ENCODE measurements around the gene IP6K2. TPM values are rescaled to one million over a fixed set of nuclear protein-coding genes. Genes with fewer than 3 reads are reported as not detected.
"Not testable (repeated sequence)": the region's sequence is repeated elsewhere in the genome, so short reads cannot be mapped to it uniquely, and the experiment has no call there.

Gene IP6K2
- total RNA-seq, 1 donor from 2014 or later: 97.0 TPM

DNA sequence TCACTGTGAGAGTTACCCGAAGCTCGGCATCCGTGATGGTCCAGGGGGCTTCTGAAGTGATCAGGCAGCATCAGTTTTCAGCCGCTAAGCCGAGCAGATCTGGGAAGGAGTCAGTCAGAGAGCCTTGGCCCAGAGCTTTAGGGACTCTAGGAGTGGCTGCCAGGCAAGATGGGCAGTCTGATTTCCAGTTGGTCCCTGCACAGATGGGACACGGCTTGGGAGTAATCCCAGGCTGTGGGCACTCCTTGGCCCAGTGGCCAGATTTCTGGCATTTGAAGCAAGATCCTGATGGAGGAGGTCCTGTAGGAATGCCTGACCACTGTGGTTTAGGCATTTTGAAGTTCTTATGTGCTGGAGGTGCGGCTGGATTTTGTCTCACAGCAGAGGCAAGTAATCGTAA is 10.5 kb upstream of the IP6K2 start:
- no peak for DNase-seq (ENCODE audit: low spot score)

DNA sequence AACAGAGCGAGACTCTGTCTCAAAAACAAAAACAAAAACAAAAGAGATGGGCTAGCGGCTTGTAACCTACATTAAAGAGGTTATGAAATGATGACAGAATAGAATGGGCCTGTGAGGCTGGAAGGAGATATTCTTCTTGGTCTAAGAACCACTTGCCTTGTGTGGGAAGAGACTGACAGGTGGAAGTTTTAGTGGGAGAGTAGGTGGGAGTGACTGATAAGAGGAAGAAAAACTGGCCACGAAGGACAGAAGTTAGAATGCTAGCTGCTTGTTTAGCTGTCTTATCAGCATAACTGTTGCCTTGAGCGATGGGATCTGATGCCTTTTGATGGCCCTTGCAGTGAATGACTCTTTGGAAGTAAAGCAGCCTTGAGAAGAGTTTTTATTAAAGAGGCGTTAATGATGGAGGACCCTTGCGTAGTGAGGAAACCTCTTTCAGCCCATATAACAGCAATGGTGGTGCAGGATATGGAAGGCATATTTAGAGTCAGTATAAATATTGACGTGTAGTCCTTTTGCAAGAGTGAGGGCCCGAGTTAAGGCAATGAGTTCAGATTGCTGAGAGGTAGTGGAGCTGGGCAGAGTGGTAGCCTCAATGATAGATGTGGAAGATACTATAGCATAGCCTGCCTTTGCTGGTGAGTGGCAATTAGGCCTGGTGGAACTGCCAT is 8.3 kb upstream of the IP6K2 start:
- not testable (repeated sequence) for DNase-seq (ENCODE audit: low spot score)

DNA sequence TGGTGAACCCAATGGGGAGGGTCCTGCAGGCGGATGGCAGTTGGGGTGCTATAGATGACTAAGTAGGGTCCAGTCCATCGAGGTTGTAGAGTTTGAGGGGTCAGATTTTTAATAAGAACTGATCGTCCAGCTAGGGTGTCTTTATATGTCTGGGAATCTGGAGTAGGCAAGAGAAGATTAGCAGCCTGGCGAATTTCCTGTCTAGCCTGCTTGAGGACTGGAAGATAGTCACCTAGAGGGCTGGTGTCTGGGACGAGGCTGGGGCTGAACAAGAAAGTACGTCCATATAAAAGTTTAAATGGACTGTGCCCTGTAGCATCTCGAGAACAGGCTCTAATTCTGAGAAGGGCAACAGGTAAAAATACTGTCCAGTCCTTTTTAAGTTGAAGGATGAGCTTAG is 6.7 kb upstream of the IP6K2 start:
- DNase-seq (ENCODE audit: low spot score): no peak

DNA sequence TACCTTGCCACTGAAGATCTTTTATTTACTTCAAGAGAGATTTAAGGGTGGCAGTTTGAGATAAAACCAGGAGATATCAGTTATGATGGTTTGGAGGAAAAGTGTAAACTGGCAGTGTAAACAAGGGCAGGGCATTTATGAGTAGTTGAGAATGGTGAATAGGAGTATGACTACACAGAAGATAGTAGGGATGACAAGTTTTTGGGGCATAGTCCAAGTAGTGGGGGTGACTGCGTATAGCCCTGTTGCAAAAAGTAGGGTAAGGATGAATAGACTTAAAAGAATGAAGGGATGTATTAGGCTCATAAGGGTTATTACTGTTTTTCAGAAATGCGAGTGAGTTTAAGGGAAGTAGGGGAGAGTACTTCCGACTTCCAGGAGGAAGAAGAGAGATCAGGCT is 6.3 kb upstream of the IP6K2 start:
- not testable (repeated sequence) for DNase-seq (ENCODE audit: low spot score)

GRCh38 chr3:48716508-48716981 is 476 bp downstream of the IP6K2 start:
- DNase-seq (ENCODE audit: low spot score): no peak

DNA sequence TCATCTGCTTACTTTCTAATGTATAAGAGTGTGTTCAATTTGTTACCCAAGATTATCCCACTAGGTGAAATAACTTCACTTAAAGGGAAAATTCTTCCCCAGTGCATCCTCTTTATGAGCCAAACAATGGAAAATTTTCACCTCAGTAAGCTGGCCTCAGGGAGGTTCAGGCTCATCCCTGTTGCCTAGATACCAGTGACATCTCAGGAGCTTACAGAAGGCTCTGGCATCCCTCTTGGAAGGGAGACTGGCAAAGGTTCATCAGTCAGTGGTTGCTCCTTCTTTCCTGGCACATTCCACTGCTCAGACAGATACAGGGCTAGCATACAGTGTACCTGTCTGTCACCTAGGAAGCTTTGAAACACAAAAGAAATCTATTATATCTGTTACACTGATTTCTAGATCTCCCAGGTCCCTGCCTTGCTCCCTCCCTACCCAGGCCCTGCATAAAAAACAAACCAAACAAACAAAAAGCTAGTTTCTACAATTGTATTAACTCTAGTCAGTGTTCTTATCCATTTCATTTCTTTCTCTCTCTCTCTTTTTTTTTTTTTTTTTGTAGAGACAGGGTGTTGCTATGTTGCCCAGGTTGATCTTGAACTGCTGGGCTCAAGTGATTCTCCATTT is 1.7 kb downstream of the IP6K2 start:
- DNase-seq (ENCODE audit: low spot score): no peak

DNA sequence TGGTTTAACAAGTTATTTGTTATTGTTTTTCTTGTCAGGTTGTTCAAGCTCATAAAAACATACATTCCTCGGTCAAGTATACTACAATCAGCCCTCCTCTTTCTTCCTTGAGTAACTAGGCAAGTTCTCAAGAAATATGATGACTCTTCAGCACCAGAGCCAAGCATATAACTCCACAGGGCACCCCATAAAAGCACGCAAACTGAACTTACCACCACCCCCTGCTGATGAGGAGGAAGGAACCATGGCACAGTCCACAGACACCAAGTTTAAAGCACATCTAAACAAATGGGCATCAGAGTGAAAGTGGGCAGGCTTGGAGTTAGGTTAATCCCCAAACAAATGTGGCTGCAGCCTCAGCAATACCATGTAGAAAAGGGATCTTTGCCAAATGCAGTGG is 5.3 kb downstream of the IP6K2 start:
- DNase-seq (ENCODE audit: low spot score): no peak

DNA sequence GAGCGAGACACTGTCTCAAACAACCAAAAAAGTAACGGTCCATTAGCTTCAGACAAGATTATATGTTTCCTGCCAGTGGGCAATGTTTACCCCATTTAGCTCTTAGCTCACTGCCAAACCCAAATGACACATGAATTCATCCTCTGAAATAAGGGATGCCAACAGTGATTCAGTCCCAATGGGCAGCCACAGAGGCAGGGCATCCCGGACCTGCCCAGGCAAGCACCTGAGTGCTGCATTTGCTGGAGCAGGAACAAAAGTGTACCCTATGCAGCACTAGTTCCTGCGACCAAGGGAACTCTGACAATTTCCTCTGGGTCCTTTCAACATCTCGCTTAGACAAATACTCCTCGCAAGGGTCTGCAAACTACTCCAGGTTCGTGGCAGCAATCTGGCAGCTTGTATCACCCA is 8.0 kb downstream of the IP6K2 start:
- no peak for DNase-seq (ENCODE audit: low spot score)

GRCh38 chr3:48708481-48708889 is 8.5 kb downstream of the IP6K2 start:
- DNase-seq (ENCODE audit: low spot score): no peak

DNA sequence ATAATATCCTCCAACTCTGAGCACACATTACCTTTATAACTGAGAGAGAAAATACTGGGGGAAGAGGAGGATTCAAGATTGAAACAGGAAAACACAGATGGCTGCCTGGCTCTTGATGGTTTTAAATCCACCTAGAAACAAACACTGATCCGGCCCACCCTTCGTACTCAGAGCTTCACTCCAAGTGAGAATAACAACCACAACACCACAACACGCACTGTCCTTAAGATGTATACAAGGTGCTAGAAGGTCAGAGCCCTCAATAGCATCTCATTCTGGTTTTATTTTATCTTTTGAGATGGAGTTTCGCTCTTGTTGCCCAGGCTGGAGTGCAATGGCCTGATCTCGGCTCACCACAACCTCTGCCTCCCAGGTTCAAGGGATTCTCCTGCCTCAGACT is 9.9 kb downstream of the IP6K2 start:
- DNase-seq (ENCODE audit: low spot score): no peak

GRCh38 chr3:48702320-48702920 is 14.6 kb downstream of the IP6K2 start:
- no peak for DNase-seq (ENCODE audit: low spot score)

DNA sequence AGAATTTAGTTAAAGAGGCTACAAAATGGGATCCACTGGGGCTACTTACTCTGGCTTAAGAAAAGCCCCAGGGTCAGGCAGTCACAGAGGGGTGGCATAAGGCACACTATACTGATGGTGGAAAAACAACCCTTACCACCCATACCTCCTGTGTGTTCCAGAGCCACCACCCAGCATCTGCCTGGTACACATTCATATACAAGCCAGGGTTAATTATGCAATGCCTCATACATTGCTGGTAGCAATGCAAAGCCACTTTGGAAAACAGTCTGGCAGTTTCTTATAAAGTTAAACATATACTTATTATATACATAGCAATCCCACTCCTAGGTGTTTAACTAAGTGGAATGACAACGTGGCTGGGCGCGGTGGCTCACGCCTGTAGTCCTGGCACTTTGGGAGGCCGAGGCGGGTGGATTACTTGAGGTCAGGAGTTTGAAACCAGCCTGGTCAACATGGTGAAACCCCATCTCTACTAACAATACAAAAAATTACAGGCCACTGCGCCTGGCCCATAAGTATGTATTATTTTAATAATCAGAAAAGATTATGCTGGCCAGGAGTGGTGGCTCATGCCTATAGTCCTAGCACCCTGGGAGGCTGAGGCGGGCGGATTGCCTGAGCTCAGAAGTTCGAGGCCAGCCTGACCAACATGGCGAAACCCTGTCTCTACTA is 16.2 kb downstream of the IP6K2 start:
- DNase-seq (ENCODE audit: low spot score): no peak

- DNase-seq (ENCODE audit: low spot score): no peak
These were observed 18.1 kb downstream of the IP6K2 start for GRCh38 chr3:48698891-48699290.

DNA sequence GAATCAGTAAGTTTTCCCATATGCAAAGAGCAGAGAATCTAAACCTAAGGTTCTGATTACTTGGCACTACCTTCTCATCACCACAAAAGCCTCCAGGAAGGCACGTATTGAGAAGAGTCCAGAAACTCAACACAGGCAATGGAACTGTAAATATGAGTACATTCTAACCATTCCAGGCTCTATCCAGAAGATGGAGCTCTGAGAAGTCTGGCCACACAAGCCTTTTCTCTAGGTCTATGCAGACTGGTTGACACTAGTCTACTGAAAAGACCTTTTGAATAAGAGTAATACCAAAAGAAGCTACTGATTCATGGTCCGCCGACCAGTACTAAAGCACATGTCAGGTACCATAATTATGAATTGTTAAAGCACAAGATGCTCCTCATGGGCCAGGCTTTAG is 19.1 kb downstream of the IP6K2 start:
- no peak for DNase-seq (ENCODE audit: low spot score)

DNA sequence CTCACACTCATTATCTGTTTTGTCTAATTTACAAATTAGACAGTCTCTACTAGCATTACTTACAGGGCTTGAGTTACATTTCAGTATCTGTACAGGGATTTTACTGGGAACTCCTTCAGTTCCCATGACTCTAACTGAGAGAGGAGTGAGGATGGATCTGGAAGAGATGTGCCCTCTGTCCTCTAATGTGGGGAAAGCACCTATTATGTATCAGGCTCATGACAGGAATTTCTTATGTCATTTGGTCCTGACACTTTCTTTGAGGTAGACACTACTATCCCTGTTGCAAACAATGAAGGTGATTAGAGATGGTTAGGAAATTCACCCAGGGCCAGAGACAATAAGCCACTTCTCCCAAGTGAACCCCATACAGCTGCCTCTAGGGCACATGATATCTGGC is 20.4 kb downstream of the IP6K2 start:
- no peak for DNase-seq (ENCODE audit: low spot score)

DNA sequence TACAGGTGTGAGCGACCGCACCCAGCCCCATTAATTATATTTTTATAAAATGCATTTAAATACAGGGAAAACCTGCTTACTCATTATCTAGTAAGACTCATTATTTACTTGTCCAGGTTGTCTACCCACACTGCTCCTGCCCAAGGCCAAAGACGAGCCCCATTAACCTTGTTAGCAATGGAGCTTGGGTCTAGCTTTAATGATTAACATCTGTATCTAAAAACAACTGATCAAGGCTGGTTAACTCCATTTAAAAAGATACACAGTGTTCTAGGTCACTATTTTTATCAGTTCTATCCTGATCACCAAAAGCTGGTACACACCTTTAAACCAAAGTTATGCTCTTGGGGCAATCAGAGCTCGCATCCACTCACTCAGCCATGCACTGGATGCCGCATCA is 20.9 kb downstream of the IP6K2 start:
- DNase-seq (ENCODE audit: low spot score): no peak

GRCh38 chr3:48695393-48695753 is 21.6 kb downstream of the IP6K2 start:
- DNase-seq (ENCODE audit: low spot score): no peak

DNA sequence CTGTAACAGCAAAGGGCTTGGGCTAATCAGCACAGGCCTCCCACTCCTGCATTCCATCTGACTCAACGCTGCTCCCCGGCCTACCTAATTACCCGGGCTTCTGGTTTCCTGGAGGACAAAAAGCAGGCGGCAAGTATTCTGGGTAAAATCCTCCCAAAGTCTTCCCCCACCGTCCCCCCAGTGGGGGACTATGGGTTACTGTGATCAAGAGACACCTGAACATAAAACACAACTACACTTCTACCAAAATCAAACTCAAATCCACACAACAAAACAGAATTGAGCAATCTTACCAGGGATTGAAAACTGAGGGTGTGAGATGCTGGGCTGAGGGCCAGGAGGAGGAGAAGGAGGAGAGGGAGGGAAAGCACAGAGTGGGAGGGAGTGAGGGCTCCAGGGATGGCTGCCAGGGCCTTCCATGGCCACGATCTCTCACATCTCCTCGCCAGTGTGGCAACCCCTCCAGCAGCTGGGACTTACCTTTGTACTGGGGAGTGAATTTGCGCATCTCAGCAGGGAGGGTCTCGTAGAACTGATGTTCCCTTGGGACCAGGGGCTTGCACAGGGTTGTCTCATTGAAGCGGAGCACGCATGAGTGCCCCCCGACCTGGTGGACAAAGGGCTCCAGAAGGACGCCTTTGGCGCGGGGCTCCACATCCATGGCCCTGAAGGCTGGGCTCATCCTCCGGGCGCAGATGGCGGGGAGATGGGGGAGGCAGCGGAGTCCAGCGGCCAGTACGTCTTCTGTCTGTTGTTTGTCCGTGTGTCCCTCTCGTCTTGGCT is 22.2 kb downstream of the IP6K2 start:
- peak; percentile 73 for DNase-seq (ENCODE audit: low spot score)

- no peak for DNase-seq (ENCODE audit: low spot score)
These were observed 23.2 kb downstream of the IP6K2 start for GRCh38 chr3:48693826-48694225.

- no peak for DNase-seq (ENCODE audit: low spot score)
These were observed 24.5 kb downstream of the IP6K2 start for GRCh38 chr3:48692551-48692950.

- DNase-seq (ENCODE audit: low spot score): no peak
These were observed 26.1 kb downstream of the IP6K2 start for GRCh38 chr3:48690846-48691458.

DNA sequence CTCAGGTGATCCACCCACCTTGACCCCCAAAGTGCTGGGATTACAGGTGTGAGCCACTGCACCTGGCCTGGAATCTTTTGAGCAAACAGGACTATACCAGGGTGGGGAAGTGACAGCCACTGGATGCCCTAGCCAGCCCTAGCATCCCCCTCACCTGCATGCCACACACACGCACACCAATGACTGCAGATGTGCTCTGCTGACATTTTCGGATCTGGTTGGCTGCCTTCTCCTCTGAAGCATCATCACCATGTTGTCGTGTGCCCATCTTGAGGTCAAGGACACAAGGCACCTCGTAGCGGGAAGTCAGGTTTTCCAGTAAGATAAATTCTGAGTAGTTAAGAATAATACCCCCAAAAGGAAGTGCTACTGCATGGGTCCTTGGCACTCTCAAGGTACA is 27.6 kb downstream of the IP6K2 start:
- no peak for DNase-seq (ENCODE audit: low spot score)
